IMR-90 (cell line): ENCODE measurements around the gene PDGFC.

Source experiments
- CEBPB ChIP-seq: IDR thresholded peaks from 2 replicates; pipeline ENCODE4 v1.6.1; 2012; ENCODE audit warnings: low read depth, low read length, improper control_type of control experiment
- CTCF ChIP-seq: conservative IDR thresholded peaks from 2 replicates; pipeline ENCODE4 v1.5.1; 2012; ENCODE audit warnings: mild to moderate bottlenecking, low read depth, low read length, improper control_type of control experiment
- MXI1 ChIP-seq: IDR thresholded peaks from 2 replicates; pipeline ENCODE4 v1.6.1; 2012; ENCODE audit warnings: low read depth, mild to moderate bottlenecking, low read length, moderate library complexity, borderline replicate concordance
- POLR2A ChIP-seq: IDR thresholded peaks from 2 replicates; pipeline ENCODE4 v1.6.1; 2012; ENCODE audit warnings: mild to moderate bottlenecking, low read depth, low read length
- RCOR1 ChIP-seq: IDR thresholded peaks from 2 replicates; pipeline ENCODE4 v1.6.1; 2012; ENCODE audit warnings: mild to moderate bottlenecking, low read length, improper control_type of control experiment; ENCODE audit not compliant: insufficient replicate concordance
- RFX5 ChIP-seq: IDR thresholded peaks from 2 replicates; pipeline ENCODE4 v1.8.0; 2012; ENCODE audit warnings: low read depth, mild to moderate bottlenecking, low read length, moderate library complexity
- SMC3 ChIP-seq: fragments of 150-350 bp; IDR thresholded peaks from 2 replicates; pipeline ENCODE4 v1.6.1; 2016; ENCODE audit warnings: low read depth, mild to moderate bottlenecking, antibody characterized with exemption, low read length, moderate library complexity
- USF2 ChIP-seq: fragments of 150-350 bp; IDR thresholded peaks from 2 replicates; pipeline ENCODE4 v1.6.1; 2017; ENCODE audit warnings: mild to moderate bottlenecking, antibody characterized with exemption, low read length, low read depth

GRCh38 chr4:156991161-156991560 is 19.6 kb upstream of the PDGFC start:
- TF ChIP-seq CTCF (no peak), SMC3 (no peak), RCOR1 (no peak), CEBPB (no peak), MXI1 (no peak), POLR2A (no peak), RFX5 (no peak), USF2 (no peak)
